Neural cell (in vitro differentiated cells): ENCODE measurements around the gene GFRA1. TPM values are rescaled to one million over a fixed set of nuclear protein-coding genes. Genes with fewer than 3 reads are reported as not detected.

Experiments
- H2AFZ ChIP-seq: fragments of 200-600, 300-800 bp; sonication (generic), shearing (Covaris generic); 2 replicates; pipeline ENCODE4 v1.6.0; 2014; ENCODE audit warnings: low read depth, mild to moderate bottlenecking, antibody characterized with exemption, low read length, moderate library complexity
- H3F3A ChIP-seq: fragments of 200-600 bp; shearing (Covaris generic); 2 replicates; pipeline ENCODE4 v1.6.1; 2016; ENCODE audit warnings: mild to moderate bottlenecking, moderate library complexity, mixed read lengths, antibody characterized with exemption, low read length; ENCODE audit not compliant: insufficient read depth, poor library complexity, severe bottlenecking
- H3K27ac ChIP-seq: fragments of 200-600, 300-800 bp; sonication (generic), shearing (Covaris generic); 2 replicates; pipeline ENCODE4 v1.5.1; 2014; ENCODE audit warnings: mild to moderate bottlenecking, low read length, moderate library complexity
- H3K27me3 ChIP-seq: fragments of 300-800, 200-600 bp; sonication (generic), shearing (Covaris generic); 2 replicates; pipeline ENCODE4 v1.6.0; 2014; ENCODE audit warnings: mild to moderate bottlenecking, low read depth, low read length, moderate library complexity; ENCODE audit not compliant: insufficient read depth
- H3K36me3 ChIP-seq: fragments of 300-800, 200-600 bp; sonication (generic), shearing (Covaris generic); 2 replicates; pipeline ENCODE4 v1.5.1; 2014; ENCODE audit warnings: mild to moderate bottlenecking, antibody characterized with exemption, low read length, moderate library complexity; ENCODE audit not compliant: insufficient read depth
- H3K4me2 ChIP-seq: fragments of 300-800, 200-600 bp; sonication (generic), shearing (Covaris generic); 2 replicates; pipeline ENCODE4 v1.6.0; 2014; ENCODE audit warnings: mild to moderate bottlenecking, low read length
- H3K4me3 ChIP-seq: fragments of 300-800, 200-600 bp; sonication (generic), shearing (Covaris generic); 2 replicates; pipeline ENCODE4 v1.5.1; 2014; ENCODE audit warnings: mild to moderate bottlenecking, low read length, moderate library complexity
- H3K79me2 ChIP-seq: fragments of 200-600 bp; shearing (Covaris generic); replicated peaks from 2 replicates; pipeline ENCODE4 v1.6.0; 2014; ENCODE audit warnings: mild to moderate bottlenecking, low read length, moderate library complexity; ENCODE audit not compliant: insufficient read depth
- H3K9ac ChIP-seq: fragments of 300-800, 200-600 bp; sonication (generic), shearing (Covaris generic); 2 replicates; pipeline ENCODE4 v1.6.1; 2016; ENCODE audit warnings: mild to moderate bottlenecking, low read length, mixed read lengths
- H3K9me2 ChIP-seq: fragments of 200-600 bp; shearing (Covaris generic); 2 replicates; pipeline ENCODE4 v1.6.1; 2016; ENCODE audit warnings: mild to moderate bottlenecking, low read length, mixed read lengths; ENCODE audit not compliant: insufficient read depth
- H3K9me3 ChIP-seq: fragments of 200-600, 300-800 bp; sonication (generic), shearing (Covaris generic); 2 replicates; pipeline ENCODE4 v1.6.1; 2016; ENCODE audit warnings: mild to moderate bottlenecking, mixed run types, low read length, moderate library complexity, mixed read lengths
- H4K20me1 ChIP-seq: fragments of 200-600 bp; shearing (Covaris generic); 2 replicates; pipeline ENCODE4 v1.6.1; 2016; ENCODE audit warnings: mild to moderate bottlenecking, mixed run types; ENCODE audit not compliant: insufficient read depth
- CTCF ChIP-seq: fragments of 450-650 bp; IDR thresholded peaks from 2 replicates; pipeline ENCODE4 v1.5.1; 2014; ENCODE audit warnings: antibody characterized with exemption, mild to moderate bottlenecking, moderate library complexity; ENCODE audit not compliant: poor library complexity, severe bottlenecking
- EP300 ChIP-seq: fragments of 450-650 bp; conservative IDR thresholded peaks from 2 replicates; pipeline ENCODE4 v1.6.1; 2014; ENCODE audit warnings: antibody characterized with exemption, mild to moderate bottlenecking, moderate library complexity; ENCODE audit not compliant: poor library complexity, severe bottlenecking
- EZH2 ChIP-seq: fragments of 200-600, 300-800 bp; shearing (Covaris generic), sonication (generic); IDR thresholded peaks from 2 replicates; pipeline ENCODE4 v1.6.1; 2014; ENCODE audit warnings: antibody characterized with exemption, low read length, borderline replicate concordance, mild to moderate bottlenecking; ENCODE audit not compliant: insufficient read depth, poor library complexity, severe bottlenecking
- MXI1 ChIP-seq: fragments of 450-650 bp; conservative IDR thresholded peaks from 2 replicates; pipeline ENCODE4 v1.6.1; 2014; ENCODE audit warnings: antibody characterized with exemption, mild to moderate bottlenecking; ENCODE audit not compliant: poor library complexity, severe bottlenecking
- POLR2AphosphoS5 ChIP-seq: IDR thresholded peaks from 2 replicates; pipeline ENCODE4 v1.6.1; 2012
- RAD21 ChIP-seq: fragments of 450-650 bp; conservative IDR thresholded peaks from 2 replicates; pipeline ENCODE4 v1.6.1; 2014; ENCODE audit warnings: antibody characterized with exemption, mild to moderate bottlenecking, moderate library complexity
- SMC3 ChIP-seq: fragments of 450-650 bp; conservative IDR thresholded peaks from 2 replicates; pipeline ENCODE4 v1.6.1; 2014; ENCODE audit warnings: antibody characterized with exemption, mild to moderate bottlenecking, moderate library complexity; ENCODE audit not compliant: poor library complexity
- TAF1 ChIP-seq: IDR thresholded peaks from 2 replicates; pipeline ENCODE4 v1.6.1; 2012; ENCODE audit warnings: low read depth
- polyA plus RNA-seq: library from polyadenylated mRNA; depleted of rRNA; stranded (reverse); fragments of >200 nt; gene quantifications from 2 replicates; pipeline ENCODE4 v1.2.3, GENCODE V29; 2014
- TF ChIP-seq, protein P1 (sequence below): IDR thresholded peaks from 2 replicates; pipeline ENCODE4 v1.6.1; 2012; ENCODE audit warnings: borderline replicate concordance

The GFRA1 gene
- polyA plus RNA-seq, 1 donor from 2014 or later: 2.3 TPM

DNA sequence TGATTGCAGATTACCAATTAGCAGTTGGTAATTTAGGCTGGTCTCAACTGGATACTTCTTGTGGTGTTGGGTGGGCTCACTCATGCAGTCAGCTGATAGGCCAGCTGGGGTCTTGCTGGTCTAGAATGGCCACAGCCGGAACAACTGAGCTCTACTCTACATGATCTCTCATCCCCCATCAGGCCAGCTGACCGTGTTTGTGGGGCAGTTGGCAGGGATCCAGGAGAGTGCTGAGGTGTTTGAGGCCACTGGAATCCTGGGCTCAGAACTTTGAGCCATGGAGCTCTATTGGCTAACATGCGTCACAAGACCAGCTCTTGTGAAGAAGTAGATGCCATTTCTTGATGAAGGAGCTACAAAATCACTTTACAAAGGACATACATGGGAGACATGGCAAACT, 242.4 kb downstream of the GFRA1 start:
- no peak overlapping the region for H2AFZ ChIP-seq
- no peak overlapping the region for H3K4me3 ChIP-seq
- no peak overlapping the region for H3K9ac ChIP-seq
- no peaks in the 10 kb centered on the region for H3K9me3 ChIP-seq
- no peak overlapping the region for H3K4me2 ChIP-seq
- H3K9me2 ChIP-seq: no peaks in the 10 kb centered on the region
- no peaks in the 10 kb centered on the region for H3K79me2 ChIP-seq
- H3K36me3 ChIP-seq: no peaks in the 10 kb centered on the region
- H3F3A ChIP-seq: no peaks in the 10 kb centered on the region
- no peak overlapping the region for H3K27ac ChIP-seq
- H3K27me3 ChIP-seq: no peaks in the 10 kb centered on the region
- no peak for TF ChIP-seq RAD21
- TF ChIP-seq, protein P1, sequence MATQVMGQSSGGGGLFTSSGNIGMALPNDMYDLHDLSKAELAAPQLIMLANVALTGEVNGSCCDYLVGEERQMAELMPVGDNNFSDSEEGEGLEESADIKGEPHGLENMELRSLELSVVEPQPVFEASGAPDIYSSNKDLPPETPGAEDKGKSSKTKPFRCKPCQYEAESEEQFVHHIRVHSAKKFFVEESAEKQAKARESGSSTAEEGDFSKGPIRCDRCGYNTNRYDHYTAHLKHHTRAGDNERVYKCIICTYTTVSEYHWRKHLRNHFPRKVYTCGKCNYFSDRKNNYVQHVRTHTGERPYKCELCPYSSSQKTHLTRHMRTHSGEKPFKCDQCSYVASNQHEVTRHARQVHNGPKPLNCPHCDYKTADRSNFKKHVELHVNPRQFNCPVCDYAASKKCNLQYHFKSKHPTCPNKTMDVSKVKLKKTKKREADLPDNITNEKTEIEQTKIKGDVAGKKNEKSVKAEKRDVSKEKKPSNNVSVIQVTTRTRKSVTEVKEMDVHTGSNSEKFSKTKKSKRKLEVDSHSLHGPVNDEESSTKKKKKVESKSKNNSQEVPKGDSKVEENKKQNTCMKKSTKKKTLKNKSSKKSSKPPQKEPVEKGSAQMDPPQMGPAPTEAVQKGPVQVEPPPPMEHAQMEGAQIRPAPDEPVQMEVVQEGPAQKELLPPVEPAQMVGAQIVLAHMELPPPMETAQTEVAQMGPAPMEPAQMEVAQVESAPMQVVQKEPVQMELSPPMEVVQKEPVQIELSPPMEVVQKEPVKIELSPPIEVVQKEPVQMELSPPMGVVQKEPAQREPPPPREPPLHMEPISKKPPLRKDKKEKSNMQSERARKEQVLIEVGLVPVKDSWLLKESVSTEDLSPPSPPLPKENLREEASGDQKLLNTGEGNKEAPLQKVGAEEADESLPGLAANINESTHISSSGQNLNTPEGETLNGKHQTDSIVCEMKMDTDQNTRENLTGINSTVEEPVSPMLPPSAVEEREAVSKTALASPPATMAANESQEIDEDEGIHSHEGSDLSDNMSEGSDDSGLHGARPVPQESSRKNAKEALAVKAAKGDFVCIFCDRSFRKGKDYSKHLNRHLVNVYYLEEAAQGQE: no peak
- no peak for TF ChIP-seq CTCF
- TF ChIP-seq TAF1: no peak
- no peak for TF ChIP-seq MXI1
- TF ChIP-seq POLR2AphosphoS5: no peak
- no peak for TF ChIP-seq SMC3
- no peak for TF ChIP-seq EP300
- TF ChIP-seq EZH2: no peak
- no peaks in the 10 kb centered on the region for H4K20me1 ChIP-seq

- H4K20me1 ChIP-seq: no peaks in the 10 kb centered on the region
- H3K9ac ChIP-seq: no peak overlapping the region
- H3K9me2 ChIP-seq: no peaks in the 10 kb centered on the region
- H3K4me2 ChIP-seq: no peak overlapping the region
- no peaks in the 10 kb centered on the region for H3F3A ChIP-seq
- TF ChIP-seq SMC3: no peak
- no peak for TF ChIP-seq TAF1
- TF ChIP-seq POLR2AphosphoS5: no peak
- TF ChIP-seq EZH2: no peak
- no peak for TF ChIP-seq EP300
- TF ChIP-seq CTCF: no peak
- TF ChIP-seq MXI1: no peak
- TF ChIP-seq RAD21: no peak
- TF ChIP-seq, protein P1: no peak
- no peaks in the 10 kb centered on the region for H3K36me3 ChIP-seq
- H3K27ac ChIP-seq: no peak overlapping the region
- no peaks in the 10 kb centered on the region for H3K79me2 ChIP-seq
- H3K9me3 ChIP-seq: no peaks in the 10 kb centered on the region
- no peak overlapping the region for H2AFZ ChIP-seq
- H3K4me3 ChIP-seq: no peak overlapping the region
- no peaks in the 10 kb centered on the region for H3K27me3 ChIP-seq
Measured at GRCh38 chr10:116029826-116030225, 243.2 kb downstream of the GFRA1 start.
